ENCODE data around the gene SECISBP2L.
"Not testable (repeated sequence)": the region's sequence is repeated elsewhere in the genome, so short reads cannot be mapped to it uniquely, and the experiment has no call there.

Gene SECISBP2L

GRCh38 chr15:49046220-49047102 lies at the start of gene SECISBP2L:
TSS of gene SECISBP2L (minus strand) at chr15:49046446. CDS start at chr15:49046299, 147 bp downstream.
- in situ Hi-C loops (cut with MboI; ENCODE audit: low sequenced_read_pairs) = no loop called here

GRCh38 chr15:49094923-49095322 lies 48.7 kb upstream of the SECISBP2L start:
- in situ Hi-C loops (cut with MboI; ENCODE audit: low sequenced_read_pairs) = no loop called here

GRCh38 chr15:49093252-49094105 lies 47.2 kb upstream of the SECISBP2L start:
- in situ Hi-C loops (cut with MboI; ENCODE audit: low sequenced_read_pairs) = no loop called here

- in situ Hi-C loops (cut with MboI; ENCODE audit: low sequenced_read_pairs) = no loop called here
Observed at GRCh38 chr15:49088996-49089395, 42.8 kb upstream of the SECISBP2L start.

GRCh38 chr15:49085696-49086459 lies 39.6 kb upstream of the SECISBP2L start:
- in situ Hi-C loops (cut with MboI; ENCODE audit: low sequenced_read_pairs) = no loop called here

GRCh38 chr15:49084285-49084570 lies 38.0 kb upstream of the SECISBP2L start:
- in situ Hi-C loops (cut with MboI; ENCODE audit: low sequenced_read_pairs) = no loop called here

GRCh38 chr15:49083401-49084284 lies 37.4 kb upstream of the SECISBP2L start:
- in situ Hi-C loops (cut with MboI; ENCODE audit: low sequenced_read_pairs) = no loop called here

GRCh38 chr15:49082960-49083359 lies 36.7 kb upstream of the SECISBP2L start:
- in situ Hi-C loops (cut with MboI; ENCODE audit: low sequenced_read_pairs) = no loop called here

GRCh38 chr15:49079340-49080039 lies 33.2 kb upstream of the SECISBP2L start:
- in situ Hi-C loops (cut with MboI; ENCODE audit: low sequenced_read_pairs) = no loop called here

GRCh38 chr15:49075881-49076280 lies 29.6 kb upstream of the SECISBP2L start:
- in situ Hi-C loops (cut with MboI; ENCODE audit: low sequenced_read_pairs) = no loop called here

- in situ Hi-C loops (cut with MboI; ENCODE audit: low sequenced_read_pairs) = not testable (repeated sequence)
Observed at GRCh38 chr15:49074589-49075287, 28.5 kb upstream of the SECISBP2L start.

- in situ Hi-C loops (cut with MboI; ENCODE audit: low sequenced_read_pairs) = no loop called here
Observed at GRCh38 chr15:49066372-49066771, 20.1 kb upstream of the SECISBP2L start.

- in situ Hi-C loops (cut with MboI; ENCODE audit: low sequenced_read_pairs) = no loop called here
Observed at GRCh38 chr15:49064884-49065283, 18.6 kb upstream of the SECISBP2L start.

GRCh38 chr15:49064281-49064653 lies 18.0 kb upstream of the SECISBP2L start:
- in situ Hi-C loops (cut with MboI; ENCODE audit: low sequenced_read_pairs) = no loop called here

GRCh38 chr15:49063402-49064280 lies 17.4 kb upstream of the SECISBP2L start:
- in situ Hi-C loops (cut with MboI; ENCODE audit: low sequenced_read_pairs) = no loop called here

- in situ Hi-C loops (cut with MboI; ENCODE audit: low sequenced_read_pairs) = no loop called here
Observed at GRCh38 chr15:49062900-49063299, 16.7 kb upstream of the SECISBP2L start.

- in situ Hi-C loops (cut with MboI; ENCODE audit: low sequenced_read_pairs) = no loop called here
Observed at GRCh38 chr15:49060710-49061495, 14.7 kb upstream of the SECISBP2L start.

All from HL-60/S4 (cell line).